ENCODE measurements around the gene SMIM30. TPM values are rescaled to one million over a fixed set of nuclear protein-coding genes. Genes with fewer than 3 reads are reported as not detected.
"Not testable (repeated sequence)": the region's sequence is repeated elsewhere in the genome, so short reads cannot be mapped to it uniquely, and the experiment has no call there.

Gene SMIM30
- total and polyA plus RNA-seq, 11 donors, result 72.4 to 378 (median 137) TPM

DNA sequence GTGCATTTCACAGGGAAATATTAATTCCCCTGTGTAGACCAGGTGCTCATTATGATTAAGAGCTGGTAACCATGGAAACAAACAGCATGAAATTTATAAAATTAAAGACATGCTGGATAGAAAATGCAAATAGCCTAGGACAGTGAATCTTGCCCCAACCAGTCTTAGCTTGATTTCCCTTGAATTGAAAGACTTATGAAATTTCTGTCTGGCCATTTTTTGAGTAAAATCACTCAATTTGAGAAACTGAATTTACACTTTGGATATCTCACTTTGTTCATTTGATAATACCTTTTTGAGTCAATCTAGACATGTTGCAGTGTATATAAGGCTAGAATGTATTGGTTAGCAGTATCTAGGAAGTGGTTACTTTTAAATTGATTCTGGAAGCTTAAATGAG is 4.4 kb upstream of the SMIM30 start:
- intact Hi-C loops (cut with DNase I), result no loop called here
- no peaks in the 10 kb centered on the region for H3K36me3 ChIP-seq
- TF ChIP-seq POLR2A (IDR thresholded peaks at IDR 0.05), result no peak
- TF ChIP-seq, protein P1, sequence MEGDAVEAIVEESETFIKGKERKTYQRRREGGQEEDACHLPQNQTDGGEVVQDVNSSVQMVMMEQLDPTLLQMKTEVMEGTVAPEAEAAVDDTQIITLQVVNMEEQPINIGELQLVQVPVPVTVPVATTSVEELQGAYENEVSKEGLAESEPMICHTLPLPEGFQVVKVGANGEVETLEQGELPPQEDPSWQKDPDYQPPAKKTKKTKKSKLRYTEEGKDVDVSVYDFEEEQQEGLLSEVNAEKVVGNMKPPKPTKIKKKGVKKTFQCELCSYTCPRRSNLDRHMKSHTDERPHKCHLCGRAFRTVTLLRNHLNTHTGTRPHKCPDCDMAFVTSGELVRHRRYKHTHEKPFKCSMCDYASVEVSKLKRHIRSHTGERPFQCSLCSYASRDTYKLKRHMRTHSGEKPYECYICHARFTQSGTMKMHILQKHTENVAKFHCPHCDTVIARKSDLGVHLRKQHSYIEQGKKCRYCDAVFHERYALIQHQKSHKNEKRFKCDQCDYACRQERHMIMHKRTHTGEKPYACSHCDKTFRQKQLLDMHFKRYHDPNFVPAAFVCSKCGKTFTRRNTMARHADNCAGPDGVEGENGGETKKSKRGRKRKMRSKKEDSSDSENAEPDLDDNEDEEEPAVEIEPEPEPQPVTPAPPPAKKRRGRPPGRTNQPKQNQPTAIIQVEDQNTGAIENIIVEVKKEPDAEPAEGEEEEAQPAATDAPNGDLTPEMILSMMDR (IDR thresholded peaks at IDR 0.05), result no peak
- H3K27me3 ChIP-seq, result no peaks in the 10 kb centered on the region
- H3K4me1 ChIP-seq, result peaks cover 0 to 6% (median 3%) of the 10 kb centered on the region in 12 donors
- H3K4me3 ChIP-seq, result no peak overlapping the region
- H3K27ac ChIP-seq, result no peak overlapping the region
- DNase-seq, result no peak
- ATAC-seq, result no peak
- no peaks in the 10 kb centered on the region for H3K9me3 ChIP-seq

DNA sequence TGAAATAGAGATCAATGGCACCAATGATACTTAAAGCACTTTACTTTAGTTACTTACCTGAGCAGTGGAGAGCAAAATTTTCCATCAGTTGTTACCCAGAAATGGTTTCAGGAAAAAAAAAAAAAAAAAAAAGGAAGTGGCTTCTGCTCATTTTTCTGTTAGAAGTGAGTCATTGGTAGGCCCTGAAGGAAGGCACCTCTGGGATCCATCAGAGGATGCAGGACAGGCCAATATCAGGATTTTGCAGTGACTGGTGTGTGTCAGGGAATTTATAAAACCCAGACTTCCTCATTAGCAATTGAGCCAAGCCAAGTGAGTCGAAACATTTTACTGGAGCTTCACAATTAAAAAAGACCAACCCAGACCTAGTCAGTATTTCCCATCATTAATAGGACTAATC is 2.3 kb upstream of the SMIM30 start:
- peaks cover 0 to 11% (median 0%) of the 10 kb centered on the region in 9 donors for H3K36me3 ChIP-seq
- intact Hi-C loops (cut with DNase I), result no loop called here
- H3K4me1 ChIP-seq, result peaks cover 0 to 21% (median 7%) of the 10 kb centered on the region in 12 donors
- no peak for DNase-seq
- TF ChIP-seq POLR2A (IDR thresholded peaks at IDR 0.05), result no peak
- TF ChIP-seq, protein P1 (IDR thresholded peaks at IDR 0.05), result no peak
- H3K4me3 ChIP-seq, result no peak overlapping the region
- no peak for ATAC-seq
- H3K9me3 ChIP-seq, result no peaks in the 10 kb centered on the region
- no peak overlapping the region for H3K27ac ChIP-seq
- H3K27me3 ChIP-seq, result no peaks in the 10 kb centered on the region
- WGBS, 4 donors, result 53 to 72% (median 69%) methylated on average over 1 of the region's 1 CpG

DNA sequence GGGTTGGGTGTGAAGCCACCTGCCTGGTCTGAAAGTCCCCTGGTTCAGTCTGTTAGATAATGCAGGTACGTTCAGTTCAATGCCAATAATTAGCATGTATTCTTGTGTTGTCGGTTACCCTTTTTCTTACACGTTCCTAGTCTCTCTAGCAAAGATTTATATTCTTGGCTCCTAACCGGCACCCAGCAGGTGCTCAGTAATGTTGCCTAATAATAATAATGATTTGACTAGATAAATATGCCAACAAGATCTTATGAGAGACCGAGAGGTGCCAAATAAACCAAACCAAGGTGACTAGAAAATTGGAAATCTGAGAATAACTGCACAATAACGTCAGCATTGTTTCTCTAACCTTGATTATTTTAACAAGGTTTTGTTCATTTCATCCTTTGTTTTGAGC is 1.1 kb upstream of the SMIM30 start:
- ATAC-seq (no peak), DNase-seq (no peak)
- Histone ChIP-seq H3K9me3 (no peaks in the 10 kb centered on the region), H3K27ac (no peak overlapping the region), H3K27me3 (no peaks in the 10 kb centered on the region), H3K4me1 (peaks cover 0 to 29% (median 9%) of the 10 kb centered on the region in 12 donors), H3K36me3 (peaks cover 0 to 15% (median 0%) of the 10 kb centered on the region in 9 donors), H3K4me3 (no peak overlapping the region)
- 86 to 91% (median 90%) methylated on average over 6 of the region's 6 CpGs for WGBS, 4 donors
- intact Hi-C loops (cut with DNase I), result loop anchor here in 8 of 10 donors (5.0 to 10.0 kb wide), 7 partner anchors 175 to 672 kb away; a partner anchor contains a TSS
- TF ChIP-seq, protein P1 (IDR thresholded peaks at IDR 0.05), result no peak
- TF ChIP-seq POLR2A (IDR thresholded peaks at IDR 0.05), result no peak

DNA sequence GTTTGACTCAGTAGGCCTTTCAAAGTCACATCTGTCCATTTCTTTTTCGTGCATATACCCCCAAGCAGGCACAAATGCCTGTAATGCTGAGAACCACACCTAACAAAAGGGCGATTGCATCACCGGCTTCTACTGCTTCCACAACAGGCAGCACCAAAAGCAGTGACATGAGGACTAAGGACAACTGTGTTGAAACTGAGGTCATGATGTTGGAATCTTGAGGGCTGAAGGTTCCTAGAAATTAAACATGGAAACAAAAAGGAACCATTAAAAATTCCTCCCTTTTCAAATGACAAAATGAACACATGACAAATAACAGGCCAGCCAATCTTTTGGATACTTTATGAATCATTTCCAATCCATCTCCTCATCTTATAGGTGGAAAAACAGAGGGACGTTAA is 980 bp downstream of the SMIM30 start:
- intact Hi-C loops (cut with DNase I), result loop anchor here in 8 of 10 donors (5.0 to 10.0 kb wide), 7 partner anchors 173 to 670 kb away; a partner anchor contains a TSS
- H3K4me1 ChIP-seq, result peaks cover 0 to 30% (median 9%) of the 10 kb centered on the region in 12 donors
- peak overlapping the region in 11 of 12 donors; percentile 29 to 91 (median 83) for H3K27ac ChIP-seq
- peaks cover 0 to 24% (median 0%) of the 10 kb centered on the region in 9 donors for H3K36me3 ChIP-seq
- H3K9me3 ChIP-seq, H3K27me3 ChIP-seq: not testable (repeated sequence)
- DNase-seq (peak in 3 of 5 donors; percentile 11 to 43 (median 26)), ATAC-seq (peak in 2 of 4 donors; percentile 44 to 45)
- peak overlapping the region in 11 of 12 donors; percentile 61 to 79 (median 67) for H3K4me3 ChIP-seq
- 47 to 59% (median 51%) methylated on average over 4 of the region's 4 CpGs for WGBS, 4 donors

DNA sequence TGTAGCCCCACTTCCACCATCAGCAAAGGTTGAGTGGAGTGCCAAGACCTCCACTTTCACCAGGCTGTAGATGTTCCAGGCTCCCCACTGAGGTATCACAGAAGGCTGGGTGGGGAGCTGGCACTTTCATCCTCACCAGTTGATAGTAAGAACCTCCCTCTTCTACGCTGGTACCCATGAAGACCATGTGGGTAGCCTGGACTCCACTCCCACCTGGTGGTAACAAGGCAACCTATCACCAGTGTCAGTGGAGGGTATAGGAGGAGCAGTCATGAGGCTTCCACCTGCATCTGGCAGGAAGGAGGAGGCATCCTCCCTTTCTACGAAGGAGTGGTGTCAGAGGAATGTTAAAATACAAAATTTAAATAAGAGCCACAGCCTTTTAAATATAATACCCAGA is 4.4 kb downstream of the SMIM30 start:
- Histone ChIP-seq H3K27me3 (no peaks in the 10 kb centered on the region), H3K4me3 (no peak overlapping the region), H3K27ac (peak overlapping the region in 1 of 12 donors; percentile 28), H3K9me3 (no peaks in the 10 kb centered on the region), H3K36me3 (peaks cover 0 to 25% (median 0%) of the 10 kb centered on the region in 9 donors), H3K4me1 (peaks cover 0 to 27% (median 9%) of the 10 kb centered on the region in 12 donors)
- DNase-seq, result peak in 1 of 5 donors; percentile 7
- intact Hi-C loops (cut with DNase I), result loop anchor here in 7 of 10 donors (10.0 kb wide), 4 partner anchors 169 to 569 kb away; a partner anchor contains a TSS
- peak in 1 of 4 donors; percentile 35 for ATAC-seq
- TF ChIP-seq, protein P1 (IDR thresholded peaks at IDR 0.05), result peak in 4 of 12 donors; percentile 11 to 25 (median 15)
- TF ChIP-seq POLR2A (IDR thresholded peaks at IDR 0.05), result no peak
- 68 to 76% (median 72%) methylated on average over 2 of the region's 2 CpGs for WGBS, 4 donors

Data from heart left ventricle (tissue), 16 donors.